IMR-90 (cell line): Measurements from ENCODE around the gene KL. TPM values are rescaled to one million over a fixed set of nuclear protein-coding genes. Genes with fewer than 3 reads are reported as not detected.

ENCODE experiments used
- ATAC-seq: fragments of 200-7000 bp; cut with Tn5 transposase; 2 replicates; pipeline ENCODE4 v1.9.1; 2020; ENCODE audit warnings: low read depth, mild to moderate bottlenecking, moderate library complexity
- BruUV-seq: library from RNA; stranded (reverse); fragments of 400-500 nt; replicated peaks from 2 replicates; lab custom pipeline; 2021; lab: Mats Ljungman, UMichigan
- CTCF ChIA-PET: fragments of 300-600 bp; formaldehyde crosslinking; extraction: SDS; loops from one replicate; lab custom pipeline; 2021; ENCODE audit warnings: antibody characterized with exemption; lab: Yijun Ruan, JAX
- POLR2A ChIA-PET: fragments of 300-600 bp; sonication (Branson Sonifier 250); formaldehyde crosslinking; loops from one replicate; lab custom pipeline; 2022; ENCODE audit warnings: antibody characterized with exemption; ENCODE audit not compliant: unreplicated experiment; lab: Charles Lee
- DNase-seq: peaks from one replicate; pipeline ENCODE4 v3.0.0; 2013
- H2AFZ ChIP-seq: replicated peaks from 2 replicates; pipeline ENCODE3; 2013; ENCODE audit warnings: low read length, mild to moderate bottlenecking; ENCODE audit not compliant: poor library complexity
- H2AK5ac ChIP-seq: 2 replicates; pipeline ENCODE4 v1.6.1; 2013; ENCODE audit warnings: low read depth, low read length, inconsistent platforms
- H2AK9ac ChIP-seq: replicated peaks from 2 replicates; pipeline ENCODE3; 2013; ENCODE audit warnings: mild to moderate bottlenecking, low read depth, low read length, moderate library complexity; ENCODE audit not compliant: poor library complexity
- H2BK120ac ChIP-seq: 2 replicates; pipeline ENCODE4 v1.6.1; 2013; ENCODE audit warnings: low read depth, low read length, inconsistent platforms
- H2BK15ac ChIP-seq: 3 replicates; pipeline ENCODE4 v1.6.1; 2013; ENCODE audit warnings: low read depth, low read length, inconsistent platforms
- H2BK20ac ChIP-seq: 2 replicates; pipeline ENCODE4 v1.6.1; 2013; ENCODE audit warnings: low read depth, mild to moderate bottlenecking, inconsistent platforms, low read length, moderate library complexity
- H2BK5ac ChIP-seq: 2 replicates; pipeline ENCODE4 v1.6.1; 2013; ENCODE audit warnings: mild to moderate bottlenecking, low read depth, low read length, inconsistent platforms; ENCODE audit not compliant: poor library complexity, severe bottlenecking
- H3K14ac ChIP-seq: replicated peaks from 2 replicates; pipeline ENCODE4 v1.6.1; 2013; ENCODE audit warnings: low read depth, low read length, inconsistent platforms
- H3K18ac ChIP-seq: 2 replicates; pipeline ENCODE4 v1.6.1; 2013; ENCODE audit warnings: low read depth, low read length, control low read depth
- H3K23ac ChIP-seq: 2 replicates; pipeline ENCODE4 v1.6.1; 2013; ENCODE audit warnings: low read depth, low read length, inconsistent platforms
- H3K27ac ChIP-seq: 2 replicates; pipeline ENCODE4 v1.5.1; 2013; ENCODE audit warnings: mild to moderate bottlenecking, control low read depth, low read length; ENCODE audit not compliant: insufficient read depth
- H3K27me3 ChIP-seq: 2 replicates; pipeline ENCODE4 v1.6.1; 2013; ENCODE audit warnings: low read length; ENCODE audit not compliant: control insufficient read depth, insufficient read depth
- H3K36me3 ChIP-seq: 2 replicates; pipeline ENCODE4 v1.6.1; 2013; ENCODE audit warnings: low read length, mixed read lengths; ENCODE audit not compliant: control insufficient read depth, insufficient read depth
- H3K4ac ChIP-seq: 2 replicates; pipeline ENCODE4 v1.6.1; 2013; ENCODE audit warnings: low read depth, low read length, inconsistent platforms
- H3K4me1 ChIP-seq: 2 replicates; pipeline ENCODE4 v1.6.1; 2013; ENCODE audit warnings: low read length, mixed read lengths; ENCODE audit not compliant: control insufficient read depth, insufficient read depth
- H3K4me2 ChIP-seq: 2 replicates; pipeline ENCODE4 v1.6.1; 2013; ENCODE audit warnings: low read depth, mild to moderate bottlenecking, control low read depth, low read length, moderate library complexity
- H3K4me3 ChIP-seq: 2 replicates; pipeline ENCODE4 v1.5.1; 2013; ENCODE audit warnings: low read depth, mild to moderate bottlenecking, control low read depth, low read length, moderate library complexity; ENCODE audit not compliant: insufficient read depth
- H3K56ac ChIP-seq: 2 replicates; pipeline ENCODE4 v1.6.1; 2013; ENCODE audit warnings: low read length, inconsistent platforms; ENCODE audit not compliant: insufficient read depth; ENCODE audit errors: extremely low read depth
- H3K79me1 ChIP-seq, 2 experiments: 2 replicates each; pipeline ENCODE4 v1.6.1; 2013; ENCODE audit warnings: low read length in 2 of 2, inconsistent platforms in 1 of 2, low read depth in 1 of 2
- H3K9ac ChIP-seq: 2 replicates; pipeline ENCODE4 v1.6.1; 2013; ENCODE audit warnings: low read depth, low read length, control low read depth
- H3K9me1 ChIP-seq: 2 replicates; pipeline ENCODE4 v1.6.1; 2013; ENCODE audit warnings: low read length, inconsistent platforms; ENCODE audit not compliant: insufficient read depth
- H3K9me3 ChIP-seq: 2 replicates; pipeline ENCODE4 v1.6.1; 2013; ENCODE audit warnings: low read length; ENCODE audit not compliant: control insufficient read depth, insufficient read depth
- H4K20me1 ChIP-seq: 2 replicates; pipeline ENCODE4 v1.6.1; 2013; ENCODE audit warnings: low read length, inconsistent platforms; ENCODE audit not compliant: insufficient read depth
- H4K5ac ChIP-seq: 2 replicates; pipeline ENCODE4 v1.6.1; 2013; ENCODE audit warnings: mild to moderate bottlenecking, low read depth, low read length, control low read depth
- H4K8ac ChIP-seq, 2 experiments: 2 replicates each; pipeline ENCODE4 v1.6.1; 2013; ENCODE audit warnings: low read depth in 2 of 2, low read length in 2 of 2, control low read depth in 1 of 2, inconsistent platforms in 1 of 2
- H4K91ac ChIP-seq: 2 replicates; pipeline ENCODE4 v1.6.1; 2013; ENCODE audit warnings: low read depth, low read length, inconsistent platforms; ENCODE audit not compliant: insufficient read depth
- BHLHE40 ChIP-seq: fragments of 150-350 bp; IDR thresholded peaks from 2 replicates; pipeline ENCODE4 v1.6.1; 2016; ENCODE audit warnings: mild to moderate bottlenecking, low read depth, low read length
- CEBPB ChIP-seq: IDR thresholded peaks from 2 replicates; pipeline ENCODE4 v1.6.1; 2012; ENCODE audit warnings: low read depth, low read length, improper control_type of control experiment
- CHD1 ChIP-seq: IDR thresholded peaks from 2 replicates; pipeline ENCODE4 v1.6.1; 2012; ENCODE audit warnings: low read depth, low read length, improper control_type of control experiment
- FOS ChIP-seq: fragments of 150-350 bp; IDR thresholded peaks from 2 replicates; pipeline ENCODE4 v1.6.1; 2016; ENCODE audit warnings: low read depth, low read length
- MAFK ChIP-seq: IDR thresholded peaks from 2 replicates; pipeline ENCODE4 v1.6.1; 2012; ENCODE audit warnings: low read depth, low read length, improper control_type of control experiment
- MAZ ChIP-seq: IDR thresholded peaks from 2 replicates; pipeline ENCODE4 v1.6.1; 2012; ENCODE audit warnings: low read depth, mild to moderate bottlenecking, low read length, improper control_type of control experiment, moderate library complexity, borderline replicate concordance
- MXI1 ChIP-seq: IDR thresholded peaks from 2 replicates; pipeline ENCODE4 v1.6.1; 2012; ENCODE audit warnings: low read depth, mild to moderate bottlenecking, low read length, moderate library complexity, borderline replicate concordance
- NFE2L2 ChIP-seq: fragments of 150-350 bp; IDR thresholded peaks from 2 replicates; pipeline ENCODE4 v1.6.1; 2016; ENCODE audit warnings: low read depth, mild to moderate bottlenecking, low read length
- POLR2A ChIP-seq: IDR thresholded peaks from 2 replicates; pipeline ENCODE4 v1.6.1; 2012; ENCODE audit warnings: mild to moderate bottlenecking, low read depth, low read length
- RAD21 ChIP-seq: IDR thresholded peaks from 2 replicates; pipeline ENCODE4 v1.6.1; 2012; ENCODE audit warnings: low read length, improper control_type of control experiment
- RCOR1 ChIP-seq: IDR thresholded peaks from 2 replicates; pipeline ENCODE4 v1.6.1; 2012; ENCODE audit warnings: mild to moderate bottlenecking, low read length, improper control_type of control experiment; ENCODE audit not compliant: insufficient replicate concordance
- RFX5 ChIP-seq: IDR thresholded peaks from 2 replicates; pipeline ENCODE4 v1.8.0; 2012; ENCODE audit warnings: low read depth, mild to moderate bottlenecking, low read length, moderate library complexity
- SMC3 ChIP-seq: fragments of 150-350 bp; IDR thresholded peaks from 2 replicates; pipeline ENCODE4 v1.6.1; 2016; ENCODE audit warnings: low read depth, mild to moderate bottlenecking, antibody characterized with exemption, low read length, moderate library complexity
- WGBS, 2 experiments: methylation state at CpG; one replicate each; pipeline versions ENCODE4 v1.1.5 to v1.1.7; 2013; ENCODE audit warnings: missing lambda C conversion rate in 2 of 2; ENCODE audit not compliant: insufficient read length in 1 of 2; ENCODE audit errors: extremely low coverage in 2 of 2; 5-methylcytosine and 5-hydroxymethylcytosine counted together
- dilution Hi-C: fragments of 300-500 bp; cut with HindIII; formaldehyde crosslinking; loops from one replicate; pipeline ENCODE4 v1.14.3; 2018; ENCODE audit warnings: low sequenced_read_pairs; ENCODE audit not compliant: unreplicated experiment
- in situ Hi-C: fragments of 300-500 bp; cut with MboI; formaldehyde crosslinking; loops from 3 replicates; pipeline ENCODE4 v1.14.3; 2019; ENCODE audit warnings: low sequenced_read_pairs, inconsistent platforms, mixed read lengths
- intact Hi-C: fragments of 100-400 bp; cut with micrococcal nuclease; formaldehyde crosslinking; loops from 2 replicates; pipeline ENCODE4 v1.10.0; 2022
- polyA plus RNA-seq, 3 experiments: library from polyadenylated mRNA; depleted of rRNA; stranded (reverse); fragments of >200 nt; gene quantifications; 2 replicates each; pipeline ENCODE4 v1.2.3, GENCODE V29; 2012; ENCODE audit warnings: low replicate concordance in 1 of 3
- total RNA-seq: library from RNA; depleted of rRNA; stranded (reverse); fragments of >200 nt; gene quantifications from 2 replicates; pipeline ENCODE4 v1.2.3, GENCODE V29; 2012
- TF ChIP-seq, protein P1 (sequence below): conservative IDR thresholded peaks from 2 replicates; pipeline ENCODE4 v1.5.1; 2012; ENCODE audit warnings: mild to moderate bottlenecking, low read depth, low read length, improper control_type of control experiment
- TF ChIP-seq, protein P2 (sequence below): fragments of 150-350 bp; IDR thresholded peaks from 2 replicates; pipeline ENCODE4 v1.6.1; 2017; ENCODE audit warnings: mild to moderate bottlenecking, antibody characterized with exemption, low read length, low read depth
- TF ChIP-seq, protein P3 (sequence below): fragments of 150-350 bp; IDR thresholded peaks from 2 replicates; pipeline ENCODE4 v1.6.1; 2016; ENCODE audit warnings: low read depth, mild to moderate bottlenecking, low read length, moderate library complexity, borderline replicate concordance

KL gene
- total and polyA plus RNA-seq, 2 of the 4 experiments (the other 2 are of a cell fraction) = not detected

DNA sequence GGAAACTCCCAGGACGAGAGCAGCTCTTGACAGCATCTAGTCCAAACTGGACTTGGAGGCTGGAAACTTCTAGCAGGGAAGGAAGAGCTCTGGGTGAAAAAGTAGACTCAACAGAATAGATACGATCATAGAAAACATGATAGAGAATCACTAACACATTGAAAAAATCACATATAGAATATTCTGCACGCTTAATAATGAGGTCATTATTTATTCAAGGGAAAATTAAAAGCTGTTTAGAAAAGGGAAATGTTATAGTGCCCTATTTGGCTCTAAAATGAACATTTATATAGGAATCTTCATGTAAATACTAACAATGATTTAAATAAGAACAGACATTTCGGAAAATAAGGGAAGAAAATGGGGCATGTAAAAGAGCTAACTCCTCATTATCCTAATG is 15.1 kb downstream of the KL start:
- CTCF ChIA-PET = interaction anchor here (1.1 to 1.3 kb wide), 2 partner anchors 12 to 13 kb away, joined by 3 read pairs; no protein-coding TSS in a partner anchor
- no CpG with 5 or more reads among the region's 4 CpGs for WGBS, 2 experiments

More for the DNA sequence above, 15.1 kb downstream of the KL start:
- intact Hi-C loops (loop anchor here (10.0 kb wide), 1 partner anchor 446 kb away; the partner anchor contains the start of gene PDS5B), in situ Hi-C loops (no loop called here), dilution Hi-C loops (no loop called here)
- H3K36me3 ChIP-seq = no peaks in the 10 kb centered on the region
- H3K14ac ChIP-seq = no peak overlapping the region
- no peak overlapping the region for H2AK5ac ChIP-seq
- no peak for DNase-seq
- H3K4me1 ChIP-seq = no peaks in the 10 kb centered on the region
- no peak overlapping the region for H4K91ac ChIP-seq
- no peak overlapping the region for H2AK9ac ChIP-seq
- H3K4me2 ChIP-seq = no peak overlapping the region
- H2BK5ac ChIP-seq = no peak overlapping the region
- POLR2A ChIA-PET = no interaction called here
- ATAC-seq = no peak
- no peak overlapping the region for H2AFZ ChIP-seq
- no peak overlapping the region for H2BK120ac ChIP-seq
- H3K56ac ChIP-seq = no peak overlapping the region
- peaks cover 13% of the 10 kb centered on the region for H3K27me3 ChIP-seq
- no peak overlapping the region for H4K5ac ChIP-seq
- BruUV-seq = no TSS peak
- no peaks in the 10 kb centered on the region for H3K79me1 ChIP-seq
- no peaks in the 10 kb centered on the region for H3K9me3 ChIP-seq
- peaks cover 2% of the 10 kb centered on the region for H3K9me1 ChIP-seq
- H2BK20ac ChIP-seq = no peak overlapping the region
- H2BK15ac ChIP-seq = no peak overlapping the region
- H3K23ac ChIP-seq = no peak overlapping the region
- no peaks in the 10 kb centered on the region for H4K20me1 ChIP-seq
- H3K27ac ChIP-seq = no peak overlapping the region
- no peak overlapping the region for H3K4me3 ChIP-seq
- no peak overlapping the region for H3K18ac ChIP-seq
- H3K9ac ChIP-seq = no peak overlapping the region
- TF ChIP-seq, protein P1, sequence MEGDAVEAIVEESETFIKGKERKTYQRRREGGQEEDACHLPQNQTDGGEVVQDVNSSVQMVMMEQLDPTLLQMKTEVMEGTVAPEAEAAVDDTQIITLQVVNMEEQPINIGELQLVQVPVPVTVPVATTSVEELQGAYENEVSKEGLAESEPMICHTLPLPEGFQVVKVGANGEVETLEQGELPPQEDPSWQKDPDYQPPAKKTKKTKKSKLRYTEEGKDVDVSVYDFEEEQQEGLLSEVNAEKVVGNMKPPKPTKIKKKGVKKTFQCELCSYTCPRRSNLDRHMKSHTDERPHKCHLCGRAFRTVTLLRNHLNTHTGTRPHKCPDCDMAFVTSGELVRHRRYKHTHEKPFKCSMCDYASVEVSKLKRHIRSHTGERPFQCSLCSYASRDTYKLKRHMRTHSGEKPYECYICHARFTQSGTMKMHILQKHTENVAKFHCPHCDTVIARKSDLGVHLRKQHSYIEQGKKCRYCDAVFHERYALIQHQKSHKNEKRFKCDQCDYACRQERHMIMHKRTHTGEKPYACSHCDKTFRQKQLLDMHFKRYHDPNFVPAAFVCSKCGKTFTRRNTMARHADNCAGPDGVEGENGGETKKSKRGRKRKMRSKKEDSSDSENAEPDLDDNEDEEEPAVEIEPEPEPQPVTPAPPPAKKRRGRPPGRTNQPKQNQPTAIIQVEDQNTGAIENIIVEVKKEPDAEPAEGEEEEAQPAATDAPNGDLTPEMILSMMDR = no peak
- TF ChIP-seq FOS (no peak), RCOR1 (no peak), SMC3 (no peak), MAFK (no peak), RAD21 (no peak), RFX5 (no peak), MXI1 (no peak), BHLHE40 (no peak), CHD1 (no peak), CEBPB (no peak), POLR2A (no peak), MAZ (no peak), NFE2L2 (no peak)
- TF ChIP-seq, protein P2, sequence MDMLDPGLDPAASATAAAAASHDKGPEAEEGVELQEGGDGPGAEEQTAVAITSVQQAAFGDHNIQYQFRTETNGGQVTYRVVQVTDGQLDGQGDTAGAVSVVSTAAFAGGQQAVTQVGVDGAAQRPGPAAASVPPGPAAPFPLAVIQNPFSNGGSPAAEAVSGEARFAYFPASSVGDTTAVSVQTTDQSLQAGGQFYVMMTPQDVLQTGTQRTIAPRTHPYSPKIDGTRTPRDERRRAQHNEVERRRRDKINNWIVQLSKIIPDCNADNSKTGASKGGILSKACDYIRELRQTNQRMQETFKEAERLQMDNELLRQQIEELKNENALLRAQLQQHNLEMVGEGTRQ = no peak
- TF ChIP-seq, protein P3, sequence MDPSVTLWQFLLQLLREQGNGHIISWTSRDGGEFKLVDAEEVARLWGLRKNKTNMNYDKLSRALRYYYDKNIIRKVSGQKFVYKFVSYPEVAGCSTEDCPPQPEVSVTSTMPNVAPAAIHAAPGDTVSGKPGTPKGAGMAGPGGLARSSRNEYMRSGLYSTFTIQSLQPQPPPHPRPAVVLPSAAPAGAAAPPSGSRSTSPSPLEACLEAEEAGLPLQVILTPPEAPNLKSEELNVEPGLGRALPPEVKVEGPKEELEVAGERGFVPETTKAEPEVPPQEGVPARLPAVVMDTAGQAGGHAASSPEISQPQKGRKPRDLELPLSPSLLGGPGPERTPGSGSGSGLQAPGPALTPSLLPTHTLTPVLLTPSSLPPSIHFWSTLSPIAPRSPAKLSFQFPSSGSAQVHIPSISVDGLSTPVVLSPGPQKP = no peak
- H3K4ac ChIP-seq = no peak overlapping the region
- no peak overlapping the region for H4K8ac ChIP-seq
